ENCODE data around the gene PANK2. TPM values are rescaled to one million over a fixed set of nuclear protein-coding genes. Genes with fewer than 3 reads are reported as not detected.
A peak's percentile ranks its signal among the peaks of the same experiment; 100 is the strongest.
"Not testable (repeated sequence)": the region's sequence is repeated elsewhere in the genome, so short reads cannot be mapped to it uniquely, and the experiment has no call there.

PANK2 gene
- total and polyA plus RNA-seq, 4 donors: 24.6 to 46.2 (median 34.4) TPM

DNA sequence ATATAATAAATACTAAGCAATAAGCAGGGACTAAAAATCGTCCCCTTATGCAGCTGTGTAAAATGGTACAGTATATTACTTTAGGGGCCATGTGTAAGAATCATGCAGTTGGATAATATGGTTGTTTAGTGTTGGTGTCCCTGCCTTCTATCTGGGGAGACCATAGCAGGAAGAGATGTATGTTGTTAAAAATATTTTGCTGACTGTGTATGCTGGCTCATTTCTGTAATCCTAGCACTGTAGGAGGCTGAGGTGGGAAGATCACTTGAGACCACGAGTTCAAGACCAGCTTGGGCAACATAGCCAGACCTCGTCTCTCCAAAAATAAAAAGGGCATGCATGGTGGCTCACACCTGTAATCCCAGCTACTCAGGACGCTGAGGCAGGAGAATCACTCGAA lies 5.6 kb downstream of the PANK2 start:
- Histone ChIP-seq H3K4me3 (no peak overlapping the region), H3K9me3 (ENCODE audit: control insufficient read depth in 4 of 4, insufficient read depth in 3 of 4, low read length in 3 of 4) (no peaks in the 10 kb centered on the region), H3K9ac (ENCODE audit: insufficient read depth in 1 of 2, low read length in 2 of 2) (peak overlapping the region in 1 of 2 donors; percentile 28), H3K27me3 (ENCODE audit: control insufficient read depth in 3 of 3, insufficient read depth in 3 of 3, low read length in 2 of 3) (no peaks in the 10 kb centered on the region), H3K27ac (ENCODE audit: low read depth in 1 of 2, low read length in 1 of 2) (no peak overlapping the region), H3K4me1 (ENCODE audit: control insufficient read depth in 5 of 5, insufficient read depth in 5 of 5, low read length in 5 of 5) (peaks cover 13 to 33% (median 18%) of the 10 kb centered on the region in 5 donors), H3K36me3 (ENCODE audit: control insufficient read depth in 4 of 4, insufficient read depth in 4 of 4, low read length in 4 of 4) (peaks cover 0 to 10% (median 2%) of the 10 kb centered on the region in 4 donors)
- ATAC-seq (ENCODE audit: insufficient read depth, low FRiP score) (no peak), DNase-seq (no peak)
- WGBS, 2 donors: 67 to 74% methylated on average over 5 of the region's 5 CpGs
- TF ChIP-seq, protein P1, sequence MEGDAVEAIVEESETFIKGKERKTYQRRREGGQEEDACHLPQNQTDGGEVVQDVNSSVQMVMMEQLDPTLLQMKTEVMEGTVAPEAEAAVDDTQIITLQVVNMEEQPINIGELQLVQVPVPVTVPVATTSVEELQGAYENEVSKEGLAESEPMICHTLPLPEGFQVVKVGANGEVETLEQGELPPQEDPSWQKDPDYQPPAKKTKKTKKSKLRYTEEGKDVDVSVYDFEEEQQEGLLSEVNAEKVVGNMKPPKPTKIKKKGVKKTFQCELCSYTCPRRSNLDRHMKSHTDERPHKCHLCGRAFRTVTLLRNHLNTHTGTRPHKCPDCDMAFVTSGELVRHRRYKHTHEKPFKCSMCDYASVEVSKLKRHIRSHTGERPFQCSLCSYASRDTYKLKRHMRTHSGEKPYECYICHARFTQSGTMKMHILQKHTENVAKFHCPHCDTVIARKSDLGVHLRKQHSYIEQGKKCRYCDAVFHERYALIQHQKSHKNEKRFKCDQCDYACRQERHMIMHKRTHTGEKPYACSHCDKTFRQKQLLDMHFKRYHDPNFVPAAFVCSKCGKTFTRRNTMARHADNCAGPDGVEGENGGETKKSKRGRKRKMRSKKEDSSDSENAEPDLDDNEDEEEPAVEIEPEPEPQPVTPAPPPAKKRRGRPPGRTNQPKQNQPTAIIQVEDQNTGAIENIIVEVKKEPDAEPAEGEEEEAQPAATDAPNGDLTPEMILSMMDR (IDR thresholded peaks at IDR 0.05; ENCODE audit: control extremely low read depth, extremely low read depth): no peak

DNA sequence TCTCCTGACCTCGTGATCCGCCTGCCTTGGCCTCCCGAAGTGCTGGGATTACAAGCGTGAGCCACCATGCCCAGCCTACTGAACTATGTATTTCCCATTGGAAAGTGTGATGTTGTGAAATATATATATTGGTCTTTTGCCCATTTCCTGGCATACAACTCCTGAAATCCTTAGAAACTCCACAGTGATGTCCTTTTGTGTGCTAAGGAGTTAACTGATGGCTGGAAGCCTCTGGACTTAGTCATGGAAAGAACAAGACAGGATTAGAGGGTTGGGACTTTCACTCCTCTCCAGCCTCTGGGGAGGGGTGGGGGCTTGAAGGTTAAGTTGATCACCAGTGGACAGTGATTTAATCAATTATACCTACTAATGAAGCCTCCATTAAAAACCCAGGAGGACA lies 7.1 kb downstream of the PANK2 start:
- Histone ChIP-seq H3K4me3 (no peak overlapping the region), H3K9ac (ENCODE audit: insufficient read depth in 1 of 2, low read length in 2 of 2) (no peak overlapping the region), H3K27me3 (ENCODE audit: control insufficient read depth in 3 of 3, insufficient read depth in 3 of 3, low read length in 2 of 3) (no peaks in the 10 kb centered on the region), H3K36me3 (ENCODE audit: control insufficient read depth in 4 of 4, insufficient read depth in 4 of 4, low read length in 4 of 4) (peaks cover 0 to 8% (median 2%) of the 10 kb centered on the region in 4 donors), H3K4me1 (ENCODE audit: control insufficient read depth in 5 of 5, insufficient read depth in 5 of 5, low read length in 5 of 5) (peaks cover 12 to 31% (median 20%) of the 10 kb centered on the region in 5 donors), H3K9me3 (ENCODE audit: control insufficient read depth in 4 of 4, insufficient read depth in 3 of 4, low read length in 3 of 4) (no peaks in the 10 kb centered on the region), H3K27ac (ENCODE audit: low read depth in 1 of 2, low read length in 1 of 2) (peak overlapping the region in 1 of 2 donors; percentile 26)
- DNase-seq (peak in 1 of 3 donors; percentile 25), ATAC-seq (ENCODE audit: insufficient read depth, low FRiP score) (no peak)
- 81 to 92% methylated on average over 4 of the region's 4 CpGs for WGBS, 2 donors
- TF ChIP-seq, protein P1 (IDR thresholded peaks at IDR 0.05; ENCODE audit: control extremely low read depth, extremely low read depth): no peak

DNA sequence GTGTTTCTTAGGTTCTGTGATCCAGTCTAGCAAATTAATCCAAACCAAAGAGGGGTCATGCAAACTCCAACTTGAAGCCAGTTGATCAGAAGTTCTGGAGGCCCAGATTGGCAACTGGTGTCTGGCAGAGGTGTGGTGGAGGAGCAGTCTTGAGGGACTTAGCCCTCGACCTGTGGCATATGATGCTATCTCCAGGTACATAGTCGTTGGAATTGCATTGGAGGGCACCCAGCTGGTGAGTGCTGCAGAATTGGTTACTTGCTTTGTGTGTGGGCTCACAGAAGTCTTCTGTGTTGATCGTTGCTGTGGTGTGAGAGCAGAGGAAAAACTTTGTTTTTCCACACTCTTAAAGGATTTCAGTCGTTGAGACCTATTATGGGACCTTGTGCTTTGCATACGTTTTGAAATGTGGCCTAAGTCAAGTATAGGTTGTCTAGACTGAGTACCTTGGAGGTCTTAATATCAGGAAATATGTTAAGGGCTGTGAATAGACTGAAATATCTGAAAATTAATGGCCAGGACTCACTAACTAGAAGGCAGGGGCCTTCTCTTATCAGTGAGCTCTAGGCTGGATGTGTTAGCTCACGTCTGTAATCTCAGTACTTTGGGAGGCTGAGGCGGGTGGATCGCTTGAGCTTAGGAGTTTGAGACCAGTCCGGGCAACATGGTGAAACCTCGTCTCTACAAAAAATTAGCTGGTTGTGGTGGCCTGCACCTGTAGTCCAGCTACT lies 7.8 kb downstream of the PANK2 start:
- ATAC-seq (ENCODE audit: insufficient read depth, low FRiP score) (no peak), DNase-seq (peak in 1 of 3 donors; percentile 17)
- no peaks in the 10 kb centered on the region for H3K9me3 ChIP-seq (ENCODE audit: control insufficient read depth in 4 of 4, insufficient read depth in 3 of 4, low read length in 3 of 4)
- TF ChIP-seq, protein P1 (IDR thresholded peaks at IDR 0.05; ENCODE audit: control extremely low read depth, extremely low read depth): no peak
- WGBS, 2 donors: 70 to 83% methylated on average over 10 of the region's 10 CpGs
- peaks cover 12 to 25% (median 18%) of the 10 kb centered on the region in 5 donors for H3K4me1 ChIP-seq (ENCODE audit: control insufficient read depth in 5 of 5, insufficient read depth in 5 of 5, low read length in 5 of 5)
- H3K9ac ChIP-seq (ENCODE audit: insufficient read depth in 1 of 2, low read length in 2 of 2): no peak overlapping the region
- peak overlapping the region in 1 of 2 donors; percentile 26 for H3K27ac ChIP-seq (ENCODE audit: low read depth in 1 of 2, low read length in 1 of 2)
- H3K4me3 ChIP-seq: no peak overlapping the region
- no peaks in the 10 kb centered on the region for H3K27me3 ChIP-seq (ENCODE audit: control insufficient read depth in 3 of 3, insufficient read depth in 3 of 3, low read length in 2 of 3)
- peaks cover 0 to 4% (median 1%) of the 10 kb centered on the region in 4 donors for H3K36me3 ChIP-seq (ENCODE audit: control insufficient read depth in 4 of 4, insufficient read depth in 4 of 4, low read length in 4 of 4)

DNA sequence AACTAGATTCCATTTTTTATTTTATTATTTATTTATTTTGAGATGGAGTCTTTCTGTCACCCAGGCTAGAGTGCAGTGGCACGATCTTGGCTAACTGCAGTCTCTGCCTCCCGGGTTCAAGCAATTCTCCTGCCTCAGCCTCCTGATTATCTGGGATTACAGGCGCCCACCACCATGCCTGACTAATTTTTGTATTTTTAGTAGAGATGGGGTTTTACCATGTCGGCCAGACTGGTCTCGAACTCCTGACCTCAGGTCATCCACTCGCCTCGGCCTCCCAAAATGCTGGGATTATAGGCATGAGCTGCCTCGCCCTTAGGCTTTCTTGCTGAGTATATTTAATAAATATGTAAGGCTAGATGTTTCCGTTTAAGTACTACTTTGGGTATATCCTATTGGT lies 9.0 kb downstream of the PANK2 start:
- not testable (repeated sequence) for H3K9ac ChIP-seq (ENCODE audit: insufficient read depth in 1 of 2, low read length in 2 of 2); ATAC-seq (ENCODE audit: insufficient read depth, low FRiP score); H3K4me3 ChIP-seq; H3K9me3 ChIP-seq (ENCODE audit: control insufficient read depth in 4 of 4, insufficient read depth in 3 of 4, low read length in 3 of 4); H3K27ac ChIP-seq (ENCODE audit: low read depth in 1 of 2, low read length in 1 of 2); DNase-seq; H3K36me3 ChIP-seq (ENCODE audit: control insufficient read depth in 4 of 4, insufficient read depth in 4 of 4, low read length in 4 of 4); H3K27me3 ChIP-seq (ENCODE audit: control insufficient read depth in 3 of 3, insufficient read depth in 3 of 3, low read length in 2 of 3)
- peaks cover 12 to 19% (median 17%) of the 10 kb centered on the region in 5 donors for H3K4me1 ChIP-seq (ENCODE audit: control insufficient read depth in 5 of 5, insufficient read depth in 5 of 5, low read length in 5 of 5)
- WGBS, 2 donors: 84 to 89% methylated on average over 9 of the region's 9 CpGs
